Endometrium (tissue), 2 donors: ENCODE results near the gene POLK.
"Not testable (repeated sequence)": the region's sequence is repeated elsewhere in the genome, so short reads cannot be mapped to it uniquely, and the experiment has no call there.

ENCODE experiments used
- FAIRE-seq: peaks from 2 replicates; lab custom pipeline; 2012; peaks lifted over from hg19 to GRCh38; lab: Jason Lieb, UNC
- donor health status: control.
- donor health status: control.

The POLK gene

GRCh38 chr5:75510836-75511434 is 756 bp upstream of the POLK start:
- FAIRE-seq = no peak

GRCh38 chr5:75512383-75513074 is 838 bp downstream of the POLK start:
- FAIRE-seq = no peak

GRCh38 chr5:75513841-75514240 is 2.1 kb downstream of the POLK start:
- FAIRE-seq = no peak

GRCh38 chr5:75514323-75514722 is 2.6 kb downstream of the POLK start:
- peak; percentile 43 for FAIRE-seq

- peak; percentile 33 for FAIRE-seq
These were observed 8.1 kb downstream of the POLK start for GRCh38 chr5:75519761-75520160.

GRCh38 chr5:75521195-75521594 is 9.5 kb downstream of the POLK start:
- no peak for FAIRE-seq

GRCh38 chr5:75522025-75522424 is 10.3 kb downstream of the POLK start:
- no peak for FAIRE-seq

GRCh38 chr5:75522542-75522941 is 10.9 kb downstream of the POLK start:
- FAIRE-seq = no peak

- no peak for FAIRE-seq
These were observed 11.6 kb downstream of the POLK start for GRCh38 chr5:75523275-75523674.

GRCh38 chr5:75524071-75524470 is 12.4 kb downstream of the POLK start:
- no peak for FAIRE-seq

GRCh38 chr5:75524591-75524990 is 12.9 kb downstream of the POLK start:
- FAIRE-seq = no peak

GRCh38 chr5:75525344-75525743 is 13.7 kb downstream of the POLK start:
- no peak for FAIRE-seq

GRCh38 chr5:75526070-75526469 is 14.4 kb downstream of the POLK start:
- FAIRE-seq = peak; percentile 93

GRCh38 chr5:75529185-75529584 is 17.5 kb downstream of the POLK start:
- no peak for FAIRE-seq

- no peak for FAIRE-seq
These were observed 20.5 kb downstream of the POLK start for GRCh38 chr5:75532190-75532589.

GRCh38 chr5:75533716-75534115 is 22.0 kb downstream of the POLK start:
- FAIRE-seq = not testable (repeated sequence)

GRCh38 chr5:75534734-75535133 is 23.0 kb downstream of the POLK start:
- no peak for FAIRE-seq

GRCh38 chr5:75536147-75536546 is 24.5 kb downstream of the POLK start:
- FAIRE-seq = no peak

- no peak for FAIRE-seq
These were observed 25.1 kb downstream of the POLK start for GRCh38 chr5:75536694-75537360.

- FAIRE-seq = no peak
These were observed 26.5 kb downstream of the POLK start for GRCh38 chr5:75538211-75538610.

GRCh38 chr5:75545131-75545530 is 33.4 kb downstream of the POLK start:
- FAIRE-seq = no peak

- no peak for FAIRE-seq
These were observed 35.1 kb downstream of the POLK start for GRCh38 chr5:75546830-75547229.

GRCh38 chr5:75547812-75548211 is 36.1 kb downstream of the POLK start:
- FAIRE-seq = no peak

- FAIRE-seq = no peak
These were observed 38.9 kb downstream of the POLK start for GRCh38 chr5:75550597-75550996.
